ENCODE measurements around the gene MCL1.
"Not testable (repeated sequence)": the region's sequence is repeated elsewhere in the genome, so short reads cannot be mapped to it uniquely, and the experiment has no call there.

Gene MCL1

DNA sequence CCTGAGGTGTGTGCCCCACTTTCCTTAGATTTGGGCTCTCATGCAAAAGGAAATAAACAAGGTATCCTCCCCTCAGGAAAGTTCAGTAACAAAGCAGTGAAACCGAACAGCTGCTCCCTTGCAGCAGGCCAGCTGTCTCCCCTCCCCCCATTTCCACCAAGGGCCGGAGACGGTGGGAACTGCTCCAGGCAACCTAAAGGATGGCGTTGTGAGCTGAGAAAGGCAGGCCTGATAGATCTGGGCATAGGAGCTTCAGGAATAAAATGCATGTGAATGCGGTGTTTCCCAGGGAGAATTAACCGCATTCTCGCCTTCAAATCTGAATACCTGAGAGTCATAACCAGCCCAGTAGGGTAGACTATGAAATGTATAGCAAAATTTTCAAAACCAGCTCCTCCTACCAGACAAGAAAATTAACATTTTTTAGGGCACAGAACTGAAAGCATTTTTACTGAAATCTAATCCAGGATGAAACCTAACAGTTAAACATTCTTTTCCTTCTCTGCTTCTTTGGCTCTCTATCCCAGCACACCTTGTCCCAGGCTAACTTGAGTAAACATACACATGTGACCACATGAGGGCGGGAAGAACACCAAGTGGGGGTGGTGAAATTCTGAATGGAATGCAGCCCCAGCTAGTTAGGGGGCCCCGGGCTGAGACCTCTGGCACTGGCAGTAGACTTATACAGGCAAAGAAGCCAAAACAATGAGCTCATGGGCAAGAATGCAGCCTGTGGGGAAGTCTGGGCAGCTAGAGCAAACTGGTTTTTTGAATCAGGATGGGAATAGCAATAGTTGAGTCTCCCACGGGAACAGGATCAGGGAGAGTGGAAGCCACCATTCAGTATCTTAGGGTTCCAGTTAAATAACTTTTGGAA lies 11.5 kb downstream of the MCL1 start:
- H3K27me3 Mint-ChIP-seq = no peaks in the 10 kb centered on the region
- peaks cover 90% of the 10 kb centered on the region for H3K4me1 Mint-ChIP-seq (ENCODE audit: low read depth)
- peak overlapping the region; percentile 99 for H3K27ac Mint-ChIP-seq
- peak overlapping the region; percentile 99 for H3K4me3 Mint-ChIP-seq
- H3K36me3 Mint-ChIP-seq (ENCODE audit: low read depth) = peaks cover 51% of the 10 kb centered on the region
- peak; percentile 80 for DNase-seq
- no peaks in the 10 kb centered on the region for H3K9me3 Mint-ChIP-seq

DNA sequence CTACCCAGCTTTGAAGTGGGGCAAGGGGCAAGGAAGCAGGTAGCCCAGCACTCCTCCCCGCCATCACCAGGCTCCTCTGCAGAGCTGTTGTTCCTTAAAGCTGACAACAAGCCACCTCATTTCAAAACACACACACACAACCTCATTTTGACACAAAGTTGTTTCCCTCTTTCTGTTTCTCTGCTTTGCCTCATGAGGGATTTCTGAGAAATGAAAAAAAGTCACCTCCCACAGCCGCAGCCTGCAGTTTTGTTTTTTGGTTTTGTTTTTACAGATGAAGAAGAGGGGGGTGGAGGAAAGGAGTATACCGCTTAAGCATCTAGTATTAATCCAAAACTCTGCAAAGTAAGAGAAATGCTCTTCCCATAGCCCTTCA lies 12.1 kb downstream of the MCL1 start:
- Mint-ChIP-seq H3K9me3 (no peaks in the 10 kb centered on the region), H3K36me3 (ENCODE audit: low read depth) (peaks cover 45% of the 10 kb centered on the region), H3K27ac (peak overlapping the region; percentile 99), H3K27me3 (no peaks in the 10 kb centered on the region), H3K4me1 (ENCODE audit: low read depth) (peaks cover 90% of the 10 kb centered on the region), H3K4me3 (peak overlapping the region; percentile 99)
- DNase-seq = peak; percentile 70

DNA sequence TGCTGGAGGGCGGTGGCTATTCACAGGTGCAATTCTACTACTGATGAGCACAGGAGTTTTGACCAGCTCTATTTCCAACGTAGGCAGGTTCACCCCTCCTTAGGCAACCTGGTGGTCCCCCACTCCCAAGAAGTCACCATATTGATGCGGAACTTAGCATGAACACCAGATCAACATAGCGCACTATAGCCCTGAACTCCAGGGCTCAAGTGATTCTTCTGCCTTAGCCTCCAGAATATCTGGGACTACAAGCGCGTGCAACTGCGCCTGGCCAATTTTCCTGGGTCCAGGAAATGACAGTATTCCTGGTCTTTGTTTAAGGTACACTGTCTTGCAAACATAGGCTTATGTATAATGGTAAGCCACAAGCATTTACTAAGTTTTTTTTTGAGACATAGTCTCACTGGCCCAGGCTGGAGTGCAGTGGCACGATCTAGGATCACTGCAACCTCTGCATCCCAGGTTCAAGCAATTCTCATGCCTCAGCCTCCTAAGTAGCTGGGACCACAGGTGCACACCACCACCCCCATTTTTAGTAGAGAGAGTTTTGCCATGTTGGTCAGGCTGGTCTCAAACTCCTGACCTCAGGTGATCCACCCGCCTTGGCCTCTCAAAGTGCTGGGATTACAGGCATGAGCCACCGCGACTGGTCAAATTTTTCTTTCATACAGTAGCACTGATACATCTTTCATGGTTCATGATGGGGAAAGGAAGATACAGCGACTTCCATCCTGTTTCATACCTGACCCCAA lies 12.6 kb downstream of the MCL1 start:
- DNase-seq = no peak
- no peaks in the 10 kb centered on the region for H3K9me3 Mint-ChIP-seq
- no peaks in the 10 kb centered on the region for H3K27me3 Mint-ChIP-seq
- H3K36me3 Mint-ChIP-seq (ENCODE audit: low read depth) = peaks cover 40% of the 10 kb centered on the region
- peaks cover 91% of the 10 kb centered on the region for H3K4me1 Mint-ChIP-seq (ENCODE audit: low read depth)
- peak overlapping the region; percentile 99 for H3K4me3 Mint-ChIP-seq
- H3K27ac Mint-ChIP-seq = peak overlapping the region; percentile 99

DNA sequence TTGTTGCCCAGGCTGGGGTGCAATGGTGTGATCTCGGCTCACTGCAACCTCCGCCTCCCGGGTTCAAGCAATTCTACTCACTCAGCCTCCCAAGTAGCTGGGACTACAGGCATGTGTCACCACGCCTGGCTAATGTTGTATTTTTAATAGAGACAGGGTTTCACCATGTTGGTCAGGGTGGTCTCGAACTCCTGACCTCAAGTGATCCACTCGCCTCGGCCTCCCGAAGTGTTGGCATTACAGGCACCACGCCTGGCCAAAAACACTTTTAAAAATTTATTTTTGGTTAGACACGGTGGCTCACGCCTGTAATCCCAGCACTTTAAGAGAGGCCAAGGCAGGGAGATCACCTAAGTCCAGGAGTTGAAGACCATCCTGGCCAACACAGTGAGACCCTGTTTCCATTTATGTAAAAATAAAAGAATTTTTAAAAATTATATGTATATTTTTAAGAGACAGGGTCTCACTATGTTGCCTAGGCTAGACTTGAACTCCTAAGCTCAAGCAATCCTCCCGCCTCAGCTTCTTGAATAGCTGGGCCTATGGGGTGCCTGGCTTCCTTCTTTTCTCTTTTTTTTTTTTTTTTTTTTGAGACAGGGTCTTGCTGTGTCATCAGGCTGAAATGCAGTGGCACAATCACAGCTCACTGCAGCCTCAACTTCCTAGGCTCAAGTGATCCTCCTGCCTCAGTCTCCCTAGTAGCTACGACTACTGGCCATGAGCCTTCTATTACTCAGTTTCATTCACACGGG lies 14.0 kb downstream of the MCL1 start:
- not testable (repeated sequence) for H3K9me3 Mint-ChIP-seq, H3K27me3 Mint-ChIP-seq, DNase-seq
- H3K4me1 Mint-ChIP-seq (ENCODE audit: low read depth) = peaks cover 90% of the 10 kb centered on the region
- H3K27ac Mint-ChIP-seq = peak overlapping the region; percentile 100
- peak overlapping the region; percentile 24 for H3K4me3 Mint-ChIP-seq
- peaks cover 28% of the 10 kb centered on the region for H3K36me3 Mint-ChIP-seq (ENCODE audit: low read depth)

DNA sequence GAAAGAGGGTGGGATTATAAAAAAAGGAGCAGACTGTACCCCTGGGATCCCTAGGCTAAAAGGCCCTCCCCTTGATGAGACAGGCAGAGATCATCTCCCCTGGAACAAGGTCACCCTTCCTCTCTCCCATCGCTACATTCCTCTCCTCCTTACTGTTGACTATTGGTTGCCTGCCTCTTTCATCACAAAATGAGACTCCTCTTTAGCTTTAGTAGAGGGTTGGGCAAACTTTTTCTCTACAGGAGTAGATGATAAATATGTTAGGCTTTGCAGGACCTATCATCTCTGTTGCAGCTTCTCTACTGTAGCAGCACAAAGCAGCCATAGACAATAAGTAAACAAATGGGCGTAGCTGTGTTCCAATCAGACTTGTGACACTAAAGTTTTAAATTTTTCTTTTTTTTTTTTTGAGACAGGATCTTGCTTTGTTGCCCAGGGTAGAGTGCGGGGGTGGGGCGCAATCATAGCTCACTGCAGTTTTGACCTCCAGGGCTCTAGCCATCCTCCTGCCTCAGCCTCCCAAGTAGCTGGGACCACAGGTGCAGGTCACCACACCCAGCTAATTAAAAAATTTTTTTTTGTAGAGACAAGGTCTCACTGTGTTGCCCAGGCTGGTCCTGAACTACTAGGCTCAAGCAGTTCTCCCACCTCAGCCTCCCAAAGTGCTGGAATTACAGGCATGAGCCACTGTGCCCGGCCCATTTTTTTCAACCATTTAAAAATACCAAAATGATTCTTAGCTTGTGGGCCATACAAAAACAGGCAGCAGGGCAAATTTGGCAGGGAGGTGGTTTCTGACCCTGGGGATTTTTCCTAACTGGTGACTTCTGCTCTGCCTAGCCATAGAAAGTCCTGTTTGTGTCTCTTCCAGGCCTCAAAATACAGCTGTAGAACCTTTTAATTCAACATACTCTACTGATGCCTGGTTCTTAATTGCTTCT lies 15.1 kb downstream of the MCL1 start:
- H3K9me3 Mint-ChIP-seq = no peaks in the 10 kb centered on the region
- H3K36me3 Mint-ChIP-seq (ENCODE audit: low read depth) = peaks cover 17% of the 10 kb centered on the region
- H3K4me3 Mint-ChIP-seq = peak overlapping the region; percentile 92
- DNase-seq = no peak
- peak overlapping the region; percentile 100 for H3K27ac Mint-ChIP-seq
- H3K27me3 Mint-ChIP-seq = no peaks in the 10 kb centered on the region
- peaks cover 88% of the 10 kb centered on the region for H3K4me1 Mint-ChIP-seq (ENCODE audit: low read depth)

DNA sequence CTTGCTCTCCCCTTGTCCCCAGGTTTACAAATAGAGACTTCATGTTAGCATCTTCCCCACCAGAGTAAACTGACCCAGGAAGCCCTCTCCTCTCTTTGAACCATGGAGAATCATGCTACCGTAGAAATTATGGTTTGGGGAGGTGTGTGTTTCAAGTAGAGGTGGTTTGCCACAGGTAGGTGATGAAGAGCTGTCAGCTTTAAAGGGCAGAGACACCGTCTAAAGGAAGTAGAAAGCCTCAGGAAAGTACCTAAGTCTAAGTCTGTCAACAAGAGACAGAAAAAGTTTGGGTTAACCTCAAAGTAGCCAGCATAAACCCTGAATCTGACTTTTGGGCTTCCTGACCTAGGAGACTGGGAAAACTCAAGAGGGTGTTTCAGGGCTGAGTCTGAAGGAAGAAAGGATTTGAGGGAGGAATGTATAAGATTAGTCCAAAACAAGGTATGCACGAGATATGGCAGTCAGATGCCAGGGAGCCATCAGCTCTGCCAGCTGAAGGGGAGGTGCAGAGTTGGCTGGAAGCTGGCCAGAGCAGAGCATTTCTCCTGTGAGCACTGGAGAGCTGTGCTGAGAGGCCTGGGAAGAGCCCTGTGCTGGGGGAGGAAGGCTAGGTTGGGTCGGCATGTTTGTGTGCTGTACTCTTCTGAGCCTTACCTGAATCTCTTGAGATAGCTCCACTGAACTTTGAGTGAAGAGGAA lies 15.9 kb downstream of the MCL1 start:
- Mint-ChIP-seq H3K36me3 (ENCODE audit: low read depth) (peaks cover 15% of the 10 kb centered on the region), H3K9me3 (no peaks in the 10 kb centered on the region), H3K4me3 (peak overlapping the region; percentile 92), H3K4me1 (ENCODE audit: low read depth) (peaks cover 81% of the 10 kb centered on the region), H3K27ac (peak overlapping the region; percentile 100), H3K27me3 (no peaks in the 10 kb centered on the region)
- peak; percentile 56 for DNase-seq

DNA sequence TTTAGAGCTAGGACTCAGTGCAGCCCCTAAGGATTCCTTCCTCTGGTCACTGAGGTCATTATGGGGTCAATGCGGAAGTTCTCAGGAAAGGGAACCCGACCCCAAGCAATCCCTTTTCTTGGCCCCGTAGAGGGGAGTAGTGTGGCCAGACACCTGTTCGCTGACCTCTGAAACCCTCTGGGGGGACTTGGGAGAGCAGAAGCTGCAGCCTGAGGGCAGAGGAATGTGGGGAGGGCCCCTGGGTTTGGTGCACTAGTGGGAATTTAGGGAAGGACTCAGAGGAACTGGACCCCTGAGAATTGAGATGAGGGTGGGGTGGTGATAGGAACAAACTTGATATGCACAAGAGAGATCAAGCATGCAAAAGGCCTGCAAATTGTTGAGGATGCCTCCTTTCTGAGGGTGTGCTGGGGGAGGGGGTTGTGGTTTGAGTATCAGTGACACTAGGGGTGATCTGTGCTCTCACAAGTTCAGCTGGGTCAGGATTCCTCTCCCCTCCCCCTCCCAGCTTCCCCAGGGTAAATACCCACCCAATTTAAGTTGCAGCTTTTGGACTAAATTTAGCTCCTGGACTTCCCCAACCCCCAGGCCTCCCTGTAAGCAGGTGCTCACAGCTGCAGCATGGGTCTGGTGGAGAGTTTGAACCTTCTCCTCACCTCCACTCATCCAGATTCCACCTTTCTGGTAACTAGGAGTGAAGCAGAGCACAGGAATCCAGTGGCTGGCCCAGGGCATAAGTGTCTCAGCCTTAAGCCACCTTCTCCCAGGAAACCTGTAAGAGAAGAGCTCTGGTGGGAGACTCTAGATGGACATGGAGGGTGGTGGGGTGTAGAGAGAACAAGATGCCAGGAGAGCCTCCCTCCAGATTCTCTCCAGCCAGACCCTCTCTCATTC lies 16.7 kb downstream of the MCL1 start:
- H3K36me3 Mint-ChIP-seq (ENCODE audit: low read depth) = peaks cover 15% of the 10 kb centered on the region

DNA sequence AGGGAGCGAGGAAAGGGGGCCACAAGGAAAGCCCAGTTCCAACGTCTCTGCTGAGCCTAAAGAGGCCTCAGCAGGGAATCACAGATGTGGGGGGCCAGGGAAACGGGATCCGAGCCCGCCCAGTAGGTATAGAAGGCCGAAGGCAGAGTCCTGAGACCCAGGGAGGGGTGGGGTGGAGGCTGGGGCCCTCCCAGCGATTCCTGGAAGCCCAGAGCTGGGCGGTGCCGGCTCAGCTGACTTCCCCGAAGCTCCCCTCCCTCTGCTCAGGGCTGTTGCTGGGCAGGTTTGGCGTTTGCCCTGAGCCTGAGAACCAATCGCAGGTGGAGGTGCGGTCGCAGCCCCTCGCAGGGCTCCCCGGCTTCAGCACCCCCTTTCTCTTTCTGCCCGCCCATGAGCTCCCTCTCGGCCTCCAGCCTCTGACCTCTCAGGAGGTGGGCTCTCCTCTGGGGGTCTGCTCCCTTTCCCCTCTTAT lies 17.4 kb downstream of the MCL1 start:
- DNase-seq = peak; percentile 92
- H3K27ac Mint-ChIP-seq = peak overlapping the region; percentile 100
- peak overlapping the region; percentile 92 for H3K4me3 Mint-ChIP-seq
- H3K36me3 Mint-ChIP-seq (ENCODE audit: low read depth) = peaks cover 11% of the 10 kb centered on the region
- H3K9me3 Mint-ChIP-seq = no peaks in the 10 kb centered on the region
- H3K27me3 Mint-ChIP-seq = no peaks in the 10 kb centered on the region
- H3K4me1 Mint-ChIP-seq (ENCODE audit: low read depth) = peaks cover 66% of the 10 kb centered on the region

More for the DNA sequence above, 16.7 kb downstream of the MCL1 start:
- Mint-ChIP-seq H3K9me3 (no peaks in the 10 kb centered on the region), H3K27ac (peak overlapping the region; percentile 100), H3K4me3 (peak overlapping the region; percentile 92), H3K4me1 (ENCODE audit: low read depth) (peaks cover 73% of the 10 kb centered on the region), H3K27me3 (no peaks in the 10 kb centered on the region)
- peak; percentile 77 for DNase-seq

DNA sequence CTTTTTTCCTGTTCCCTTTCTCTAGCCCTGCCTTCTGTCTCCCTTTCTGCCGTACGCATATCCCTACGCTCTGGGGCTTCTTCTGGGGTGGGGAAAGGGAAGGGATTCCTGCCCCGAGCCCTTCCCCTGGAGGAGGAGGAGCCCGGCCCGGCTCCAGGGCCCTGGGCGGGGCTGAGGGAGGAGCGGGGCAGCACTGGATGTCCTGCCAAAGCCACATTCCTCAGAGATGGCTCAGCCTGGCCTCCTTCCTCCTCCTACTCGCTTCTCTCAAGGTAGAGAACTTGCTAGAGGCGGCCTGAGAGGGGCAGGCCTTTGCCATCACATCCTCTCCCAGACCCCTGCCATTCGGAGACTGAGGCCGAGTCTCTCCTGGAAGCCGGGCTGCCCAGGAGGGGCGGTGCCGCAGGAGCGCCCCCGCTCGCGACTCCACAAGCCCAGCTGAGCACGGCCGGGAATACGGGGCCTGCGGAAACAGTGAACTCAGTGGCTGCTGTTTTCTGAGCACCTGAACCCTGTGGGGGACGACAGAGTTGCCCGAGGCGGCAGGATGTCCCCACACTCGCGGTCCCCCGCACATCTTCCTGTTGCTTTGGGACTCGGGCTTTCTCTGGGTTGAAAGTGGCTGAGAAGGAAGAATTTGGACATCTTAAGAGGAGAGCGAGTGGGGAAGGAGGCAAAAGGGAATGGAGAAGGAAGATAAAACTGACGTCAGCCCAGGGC lies 18.0 kb downstream of the MCL1 start:
- peaks cover 60% of the 10 kb centered on the region for H3K4me1 Mint-ChIP-seq (ENCODE audit: low read depth)
- no peak for DNase-seq

DNA sequence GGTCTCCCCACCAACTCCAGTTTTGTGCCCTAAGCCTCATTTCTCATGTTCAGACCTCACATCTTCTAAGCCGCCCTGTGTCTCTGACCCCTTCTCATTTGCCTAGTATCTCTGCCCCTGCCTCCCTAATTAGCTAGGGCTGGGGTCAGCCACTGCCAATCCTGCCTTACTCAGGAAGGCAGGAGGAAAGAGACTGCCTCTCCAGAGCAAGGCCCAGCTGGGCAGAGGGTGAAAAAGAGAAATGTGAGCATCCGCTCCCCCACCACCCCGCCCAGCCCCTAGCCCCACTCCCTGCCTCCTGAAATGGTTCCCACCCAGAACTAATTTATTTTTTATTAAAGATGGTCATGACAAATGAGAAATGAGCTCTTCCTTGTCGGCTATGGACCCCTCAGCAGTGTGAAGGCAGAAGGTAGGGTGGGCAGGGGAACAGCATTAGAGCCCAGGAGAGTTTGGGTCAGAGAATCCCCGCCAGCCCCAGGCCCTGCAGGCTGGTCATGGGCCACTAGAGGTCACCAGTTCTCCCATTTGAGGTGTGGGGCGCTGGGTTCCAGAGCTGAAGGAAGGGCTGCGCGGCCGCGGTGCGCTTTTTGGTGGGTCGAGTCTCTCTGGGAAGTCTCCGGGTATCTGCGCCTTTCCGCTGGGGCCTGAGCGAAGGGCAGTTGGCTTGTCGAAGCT lies 18.7 kb downstream of the MCL1 start:
- Mint-ChIP-seq H3K4me1 (ENCODE audit: low read depth) (peaks cover 53% of the 10 kb centered on the region), H3K27ac (peak overlapping the region; percentile 100), H3K9me3 (no peaks in the 10 kb centered on the region), H3K27me3 (no peaks in the 10 kb centered on the region), H3K36me3 (ENCODE audit: low read depth) (peaks cover 6% of the 10 kb centered on the region), H3K4me3 (peak overlapping the region; percentile 92)
- peak; percentile 90 for DNase-seq

More for the DNA sequence above, 18.0 kb downstream of the MCL1 start:
- H3K27me3 Mint-ChIP-seq = no peaks in the 10 kb centered on the region
- no peaks in the 10 kb centered on the region for H3K9me3 Mint-ChIP-seq
- peaks cover 10% of the 10 kb centered on the region for H3K36me3 Mint-ChIP-seq (ENCODE audit: low read depth)
- H3K4me3 Mint-ChIP-seq = peak overlapping the region; percentile 92
- peak overlapping the region; percentile 100 for H3K27ac Mint-ChIP-seq

DNA sequence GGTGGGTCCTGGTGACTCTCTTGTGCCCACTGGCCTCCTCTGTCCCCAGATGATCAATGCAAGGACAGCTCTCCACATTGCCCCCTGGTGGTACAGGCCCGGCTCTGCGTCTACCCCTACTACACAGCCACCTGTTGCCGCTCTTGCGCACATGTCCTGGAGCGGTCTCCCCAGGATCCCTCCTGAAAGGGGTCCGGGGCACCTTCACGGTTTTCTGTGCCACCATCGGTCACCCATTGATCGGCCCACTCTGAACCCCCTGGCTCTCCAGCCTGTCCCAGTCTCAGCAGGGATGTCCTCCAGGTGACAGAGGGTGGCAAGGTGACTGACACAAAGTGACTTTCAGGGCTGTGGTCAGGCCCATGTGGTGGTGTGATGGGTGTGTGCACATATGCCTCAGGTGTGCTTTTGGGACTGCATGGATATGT lies 19.4 kb downstream of the MCL1 start:
- DNase-seq = peak; percentile 83
- no peaks in the 10 kb centered on the region for H3K9me3 Mint-ChIP-seq

More for the DNA sequence above, 19.4 kb downstream of the MCL1 start:
- no peaks in the 10 kb centered on the region for H3K27me3 Mint-ChIP-seq
- H3K4me1 Mint-ChIP-seq (ENCODE audit: low read depth) = peaks cover 50% of the 10 kb centered on the region
- peak overlapping the region; percentile 100 for H3K27ac Mint-ChIP-seq
- H3K4me3 Mint-ChIP-seq = peak overlapping the region; percentile 92
- H3K36me3 Mint-ChIP-seq (ENCODE audit: low read depth) = peaks cover 8% of the 10 kb centered on the region

Data from activated T-cell treated with anti-CD3 and anti-CD28 coated beads, Interleukin-2, amount 50 U/mL, for 24 hours (primary cell).